Activated naive CD4-positive, alpha-beta T cell treated with anti-CD3 and anti-CD28 coated beads, Interleukin-2, amount 50 U/mL, for 24 hours (primary cell): ENCODE measurements around the gene OST4.

Source experiments
- H3K27ac Mint-ChIP-seq: one replicate; pipeline ENCODE4 v1.8.0; 2021; ENCODE audit warnings: mild to moderate bottlenecking, mixed read lengths
- H3K27me3 Mint-ChIP-seq: one replicate; pipeline ENCODE4 v1.8.0; 2021; ENCODE audit warnings: mixed read lengths
- H3K36me3 Mint-ChIP-seq: one replicate; pipeline ENCODE4 v1.8.0; 2021; ENCODE audit warnings: mixed read lengths
- H3K4me1 Mint-ChIP-seq: one replicate; pipeline ENCODE4 v1.8.0; 2021; ENCODE audit warnings: mixed read lengths
- H3K4me3 Mint-ChIP-seq: one replicate; pipeline ENCODE4 v1.8.0; 2021; ENCODE audit warnings: mild to moderate bottlenecking, mixed read lengths
- H3K9me3 Mint-ChIP-seq: one replicate; pipeline ENCODE4 v1.8.0; 2021; ENCODE audit warnings: mixed read lengths

Gene OST4

DNA sequence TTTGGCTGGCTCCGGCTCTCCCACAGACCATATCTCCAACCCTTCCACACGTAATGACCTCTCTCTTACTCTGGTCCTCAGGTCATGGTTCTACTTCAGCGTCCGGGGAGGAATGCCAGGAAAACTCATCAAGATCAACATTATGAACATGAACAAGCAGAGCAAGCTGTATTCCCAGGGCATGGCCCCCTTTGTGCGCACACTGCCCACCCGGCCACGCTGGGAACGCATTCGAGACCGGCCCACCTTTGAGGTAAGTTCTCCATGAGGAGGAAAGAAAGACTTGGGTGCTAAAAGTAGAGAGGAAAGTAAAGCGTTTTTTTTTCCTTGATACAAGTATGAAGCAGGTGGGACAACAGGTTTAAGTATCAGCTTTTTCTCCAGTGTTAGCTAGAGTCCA is 18.1 kb downstream of the OST4 start:
- Mint-ChIP-seq H3K4me3 (peak overlapping the region; percentile 42), H3K27ac (no peak overlapping the region)

DNA sequence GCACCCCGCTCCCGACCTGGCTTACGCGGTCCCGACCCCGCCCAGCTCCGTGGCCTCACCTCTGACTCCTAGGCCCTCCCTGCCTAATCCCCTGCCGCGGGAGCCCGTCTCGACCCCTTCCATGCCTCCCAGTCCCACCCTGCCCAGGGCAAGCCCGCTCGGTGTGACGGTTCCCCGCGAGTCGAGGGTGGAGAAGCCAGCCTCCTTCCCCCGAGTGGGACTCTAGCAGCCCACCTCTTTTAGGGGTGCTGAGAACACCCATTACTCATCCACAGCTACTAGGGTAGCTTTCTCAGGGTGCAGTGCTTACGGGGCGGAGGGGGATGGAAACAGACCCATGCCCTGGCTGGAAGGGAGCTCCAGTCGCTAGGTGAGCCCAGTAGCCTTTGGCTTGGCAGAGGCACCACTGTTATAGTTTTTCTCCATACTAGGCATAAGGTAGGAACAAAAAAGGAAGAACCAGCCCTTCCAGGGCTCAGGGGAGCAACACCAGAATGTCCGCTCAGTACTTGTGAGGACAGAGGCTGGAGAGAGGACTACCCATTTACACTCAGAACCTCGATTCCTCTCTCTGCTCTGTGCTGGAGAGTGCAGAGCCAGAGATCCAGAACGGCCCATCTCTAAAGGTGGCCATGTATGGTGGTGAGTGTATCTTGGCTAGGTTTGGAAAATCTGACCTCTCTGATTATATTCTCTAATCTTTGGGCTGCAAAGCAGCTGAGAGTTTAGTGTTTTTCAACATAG is 19.4 kb downstream of the OST4 start:
- H3K9me3 Mint-ChIP-seq: peaks cover 4% of the 10 kb centered on the region
- H3K27me3 Mint-ChIP-seq: peaks cover 4% of the 10 kb centered on the region
- H3K27ac Mint-ChIP-seq: peak overlapping the region; percentile 84

More for the DNA sequence above, 18.1 kb downstream of the OST4 start:
- Mint-ChIP-seq H3K4me1 (peaks cover 10% of the 10 kb centered on the region), H3K36me3 (peaks cover 6% of the 10 kb centered on the region), H3K27me3 (peaks cover 4% of the 10 kb centered on the region), H3K9me3 (peaks cover 4% of the 10 kb centered on the region)

DNA sequence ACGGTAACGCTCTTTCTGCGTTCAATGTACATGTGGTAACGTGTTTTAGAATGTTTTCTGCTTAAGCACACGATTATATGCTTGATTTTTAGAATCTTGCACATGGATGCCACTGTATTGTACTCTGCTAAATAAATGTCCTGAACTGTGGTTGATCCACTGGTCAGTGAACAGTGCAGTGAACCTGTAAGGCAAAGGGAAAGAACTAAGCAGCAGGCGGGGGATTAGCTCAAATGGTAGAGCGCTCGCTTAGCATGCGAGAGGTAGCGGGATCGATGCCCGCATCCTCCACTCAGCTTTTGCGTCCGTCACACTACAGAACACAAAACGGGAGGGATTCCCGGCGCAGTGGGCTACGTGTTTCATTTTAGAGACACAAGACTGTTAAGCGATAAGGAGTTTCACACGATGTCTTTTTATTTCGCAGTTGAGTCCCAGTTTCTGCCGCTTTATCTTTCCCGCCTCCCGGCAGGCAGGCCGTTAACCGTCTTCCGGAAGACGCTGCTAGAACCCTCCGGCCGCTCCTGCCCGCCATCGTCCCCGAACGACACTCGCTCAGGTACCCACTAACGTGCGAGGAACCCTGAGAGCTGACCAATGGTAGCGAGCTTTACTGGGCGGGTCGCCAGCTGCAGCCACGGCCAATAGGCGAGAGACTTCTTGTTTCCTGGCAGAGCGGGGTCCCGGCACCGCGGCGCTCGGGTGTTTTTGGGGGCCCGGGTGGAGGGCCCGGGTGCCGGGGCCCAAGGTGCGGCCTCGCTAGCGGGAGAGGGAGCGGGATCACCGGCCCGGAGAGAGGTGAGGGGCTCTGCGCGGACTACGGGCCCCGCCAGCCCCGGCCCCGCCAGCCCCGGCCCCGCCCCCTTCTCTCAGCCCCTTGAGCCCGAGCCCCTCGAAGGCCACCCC is 20.2 kb downstream of the OST4 start, which contains the start of gene AGBL5:
TSS of gene AGBL5 (plus strand) at position 673 of the 906 bp plus-strand sequence. CDS start 1,291 bp downstream, outside the sequence.
- Mint-ChIP-seq H3K9me3 (peaks cover 4% of the 10 kb centered on the region), H3K36me3 (peaks cover 6% of the 10 kb centered on the region), H3K27ac (peak within 1 kb of the TSS; percentile 100), H3K27me3 (peaks cover 4% of the 10 kb centered on the region), H3K4me1 (peaks cover 10% of the 10 kb centered on the region), H3K4me3 (peak within 1 kb of the TSS; percentile 97)

More for the DNA sequence above, 19.4 kb downstream of the OST4 start:
- H3K36me3 Mint-ChIP-seq: peaks cover 6% of the 10 kb centered on the region
- peaks cover 10% of the 10 kb centered on the region for H3K4me1 Mint-ChIP-seq
- peak overlapping the region; percentile 89 for H3K4me3 Mint-ChIP-seq

DNA sequence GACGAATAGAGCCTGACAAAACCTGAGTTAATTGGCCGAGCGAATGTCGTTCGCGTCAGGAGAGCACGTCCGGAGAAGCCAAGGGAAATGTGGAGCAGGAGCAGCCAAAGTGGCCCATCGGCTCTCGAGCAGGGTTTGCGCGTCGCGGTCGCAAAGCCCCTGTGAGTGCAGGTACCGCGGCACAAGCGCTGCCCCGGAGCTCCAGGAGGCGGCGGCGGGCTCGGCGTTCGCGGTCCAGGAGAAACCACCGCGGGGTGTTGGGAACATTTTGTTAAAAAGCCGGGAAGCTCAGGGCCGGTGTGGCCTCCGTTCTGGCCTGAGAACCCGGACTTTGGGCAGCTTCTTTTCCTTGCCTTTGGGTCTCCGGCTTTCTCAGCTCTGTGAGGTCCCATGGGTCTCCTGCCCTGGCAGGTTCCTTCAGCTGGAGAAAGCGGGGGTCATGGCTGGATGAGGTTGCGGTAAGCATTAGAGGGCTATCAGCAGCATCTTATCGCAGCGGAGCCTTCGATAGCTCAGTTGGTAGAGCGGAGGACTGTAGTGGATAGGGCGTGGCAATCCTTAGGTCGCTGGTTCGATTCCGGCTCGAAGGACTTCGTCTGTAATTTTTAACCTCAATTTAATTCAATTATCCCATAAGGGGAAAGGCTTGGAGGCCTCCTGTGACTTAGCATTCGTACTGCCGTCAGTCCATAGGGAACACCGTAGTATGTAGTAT is 21.0 kb downstream of the OST4 start:
- peaks cover 6% of the 10 kb centered on the region for H3K36me3 Mint-ChIP-seq
- peaks cover 4% of the 10 kb centered on the region for H3K9me3 Mint-ChIP-seq
- H3K4me1 Mint-ChIP-seq: peaks cover 10% of the 10 kb centered on the region
- peaks cover 4% of the 10 kb centered on the region for H3K27me3 Mint-ChIP-seq
- peak overlapping the region; percentile 97 for H3K4me3 Mint-ChIP-seq
- peak overlapping the region; percentile 100 for H3K27ac Mint-ChIP-seq

- Mint-ChIP-seq H3K27me3 (peaks cover 4% of the 10 kb centered on the region), H3K27ac (peak overlapping the region; percentile 100), H3K36me3 (peaks cover 3% of the 10 kb centered on the region), H3K4me1 (peaks cover 10% of the 10 kb centered on the region), H3K4me3 (peak overlapping the region; percentile 97), H3K9me3 (peaks cover 4% of the 10 kb centered on the region)
Measured at GRCh38 chr2:27049422-27050280, 21.8 kb downstream of the OST4 start.

GRCh38 chr2:27042985-27043634 is 28.3 kb downstream of the OST4 start:
- Mint-ChIP-seq H3K4me1 (peaks cover 3% of the 10 kb centered on the region), H3K27ac (no peak overlapping the region), H3K4me3 (no peak overlapping the region), H3K36me3 (peaks cover 7% of the 10 kb centered on the region), H3K9me3 (no peaks in the 10 kb centered on the region), H3K27me3 (no peaks in the 10 kb centered on the region)

DNA sequence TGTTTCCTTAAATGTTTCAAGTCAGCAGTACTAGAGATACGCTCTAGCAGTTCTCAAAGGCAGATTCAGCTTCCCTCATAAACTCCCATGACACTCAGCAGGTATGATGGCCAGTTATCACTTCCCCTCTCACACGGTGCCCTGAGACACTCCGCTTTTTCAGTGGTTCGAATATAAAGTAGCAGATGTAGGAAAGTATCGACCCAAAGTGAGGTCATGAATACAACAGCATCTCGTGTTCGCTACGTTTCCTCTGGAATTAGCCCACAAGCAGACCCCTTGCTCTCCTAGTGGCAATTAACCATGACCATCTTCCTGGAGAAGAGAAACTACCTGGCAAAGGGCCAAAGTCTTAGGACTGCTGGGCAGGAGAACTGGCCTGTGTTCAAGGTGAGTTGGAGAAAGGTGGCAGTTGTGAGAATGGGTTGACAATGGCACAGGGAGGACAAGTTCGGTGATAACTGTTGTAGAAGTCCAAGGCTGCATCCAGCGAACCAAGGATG is 29.2 kb downstream of the OST4 start:
- H3K27me3 Mint-ChIP-seq: no peaks in the 10 kb centered on the region
- H3K4me1 Mint-ChIP-seq: peaks cover 3% of the 10 kb centered on the region
- no peaks in the 10 kb centered on the region for H3K9me3 Mint-ChIP-seq
- H3K4me3 Mint-ChIP-seq: no peak overlapping the region
- peaks cover 7% of the 10 kb centered on the region for H3K36me3 Mint-ChIP-seq
- no peak overlapping the region for H3K27ac Mint-ChIP-seq

DNA sequence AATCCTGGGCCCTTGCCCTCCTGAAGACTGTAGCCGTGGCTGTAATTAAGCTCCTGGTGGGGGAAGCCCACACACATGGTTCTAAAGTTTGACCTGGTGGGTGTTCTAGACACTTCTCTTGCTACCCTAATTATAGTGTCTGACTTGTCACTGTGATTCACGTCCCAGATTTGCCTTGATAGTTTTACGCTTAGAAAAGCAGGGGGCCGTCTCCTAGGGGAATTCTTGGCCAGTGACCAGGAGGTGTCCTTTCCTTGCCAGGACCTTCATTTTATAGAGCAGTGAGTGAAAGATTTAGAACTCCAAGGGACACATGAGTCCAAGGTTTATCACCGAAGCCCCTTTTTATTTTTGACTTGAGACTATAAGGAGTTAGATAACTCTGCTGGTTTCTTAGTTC is 29.7 kb downstream of the OST4 start:
- peaks cover 3% of the 10 kb centered on the region for H3K4me1 Mint-ChIP-seq
- H3K36me3 Mint-ChIP-seq: peaks cover 7% of the 10 kb centered on the region
- H3K27ac Mint-ChIP-seq: no peak overlapping the region
- no peaks in the 10 kb centered on the region for H3K9me3 Mint-ChIP-seq
- no peaks in the 10 kb centered on the region for H3K27me3 Mint-ChIP-seq
- no peak overlapping the region for H3K4me3 Mint-ChIP-seq

DNA sequence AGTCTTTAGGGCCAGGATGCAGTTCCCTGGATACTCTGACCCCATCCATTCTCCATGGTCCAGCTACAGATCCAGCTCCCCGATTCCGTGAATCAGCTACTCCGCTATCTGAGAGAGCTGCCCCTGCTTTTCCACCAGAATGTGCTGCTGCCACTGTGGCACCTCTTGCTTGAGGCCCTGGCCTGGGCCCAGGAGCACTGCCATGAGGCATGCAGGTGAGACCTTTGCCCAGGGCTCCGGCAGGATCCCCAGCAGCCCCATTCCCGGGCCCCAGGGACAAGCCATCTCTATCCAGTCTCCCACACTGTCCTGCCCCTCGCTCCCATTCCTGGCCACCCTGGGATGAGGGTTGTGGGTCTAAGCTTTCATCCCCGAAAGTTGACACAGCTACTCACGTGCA is 31.2 kb downstream of the OST4 start:
- H3K9me3 Mint-ChIP-seq: no peaks in the 10 kb centered on the region
- peaks cover 3% of the 10 kb centered on the region for H3K4me1 Mint-ChIP-seq
- H3K36me3 Mint-ChIP-seq: peaks cover 9% of the 10 kb centered on the region
- H3K4me3 Mint-ChIP-seq: no peak overlapping the region
- no peaks in the 10 kb centered on the region for H3K27me3 Mint-ChIP-seq
- no peak overlapping the region for H3K27ac Mint-ChIP-seq

GRCh38 chr2:27039871-27040270 is 31.6 kb downstream of the OST4 start:
- Mint-ChIP-seq H3K4me3 (no peak overlapping the region), H3K9me3 (no peaks in the 10 kb centered on the region), H3K36me3 (peaks cover 9% of the 10 kb centered on the region), H3K27ac (no peak overlapping the region), H3K27me3 (no peaks in the 10 kb centered on the region), H3K4me1 (peaks cover 7% of the 10 kb centered on the region)

DNA sequence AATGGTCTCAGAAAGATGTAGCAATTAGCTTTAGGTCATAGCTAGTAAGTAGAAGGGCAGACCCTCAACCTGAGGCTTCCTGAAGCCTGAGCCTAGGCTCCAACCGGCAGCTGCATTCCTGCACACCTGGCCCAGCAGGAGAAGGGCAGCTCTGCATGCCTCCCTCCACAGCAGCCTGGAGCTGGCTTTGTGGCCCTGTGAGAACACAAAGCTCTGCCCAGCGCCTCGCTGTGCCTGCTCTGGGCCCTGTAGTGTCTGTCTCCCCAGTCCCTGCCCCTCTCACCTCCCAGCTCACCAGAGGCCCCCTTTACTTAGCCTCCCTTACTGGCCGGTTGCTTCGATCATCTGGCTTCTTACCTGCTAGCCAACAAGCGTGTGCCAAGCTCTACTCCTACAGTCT is 32.0 kb downstream of the OST4 start:
- no peak overlapping the region for H3K27ac Mint-ChIP-seq

DNA sequence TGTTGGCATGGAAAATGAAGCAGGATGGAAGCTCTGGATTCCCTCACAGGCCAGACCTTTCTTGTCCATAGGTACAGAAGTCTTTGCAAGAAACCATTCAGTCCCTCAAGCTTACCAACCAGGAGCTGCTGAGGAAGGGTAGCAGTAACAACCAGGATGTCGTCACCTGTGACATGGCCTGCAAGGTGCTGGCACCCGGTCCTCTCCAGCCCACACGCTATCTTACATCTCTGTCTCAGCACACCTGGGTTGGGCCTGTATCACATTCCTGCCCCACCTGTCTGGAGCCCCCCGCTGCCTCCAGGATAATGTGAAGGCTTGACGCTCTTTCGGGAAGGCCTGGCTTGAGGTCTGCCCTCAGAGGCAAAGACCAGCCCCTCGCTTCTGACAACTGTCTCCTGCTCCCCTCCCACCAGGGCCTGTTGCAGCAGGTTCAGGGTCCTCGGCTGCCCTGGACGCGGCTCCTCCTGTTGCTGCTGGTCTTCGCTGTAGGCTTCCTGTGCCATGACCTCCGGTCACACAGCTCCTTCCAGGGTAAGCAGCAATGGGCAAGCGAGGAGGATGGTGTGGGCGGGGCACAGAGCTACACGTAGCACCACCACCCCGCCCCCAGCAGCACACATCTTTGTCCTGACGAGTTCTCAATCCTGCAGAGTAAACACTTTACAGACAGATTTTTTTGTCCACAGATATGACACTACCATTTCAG is 32.7 kb downstream of the OST4 start:
- Mint-ChIP-seq H3K36me3 (peaks cover 13% of the 10 kb centered on the region), H3K27ac (no peak overlapping the region), H3K4me3 (no peak overlapping the region)

More for the DNA sequence above, 32.0 kb downstream of the OST4 start:
- Mint-ChIP-seq H3K36me3 (peaks cover 9% of the 10 kb centered on the region), H3K27me3 (no peaks in the 10 kb centered on the region), H3K4me3 (no peak overlapping the region), H3K4me1 (peaks cover 11% of the 10 kb centered on the region), H3K9me3 (no peaks in the 10 kb centered on the region)

DNA sequence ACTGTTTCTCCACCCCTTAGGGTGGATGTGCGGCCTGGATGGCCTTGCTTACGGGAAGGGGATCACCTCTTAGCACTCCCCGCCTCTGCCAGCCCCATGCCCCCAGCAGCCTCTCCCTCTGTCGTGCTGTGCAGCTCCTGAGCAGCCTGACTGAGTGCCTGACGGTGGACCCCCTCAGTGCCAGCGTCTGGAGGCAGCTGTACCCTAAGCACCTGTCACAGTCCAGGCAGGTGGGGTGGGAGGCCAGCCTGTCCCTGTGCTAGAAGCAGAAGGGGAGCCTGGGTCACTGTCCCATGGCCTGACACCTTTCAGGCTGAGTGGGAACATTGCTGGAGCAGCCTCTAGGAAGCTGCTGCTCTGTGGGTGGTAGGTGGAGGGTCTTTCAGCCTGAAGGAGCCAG is 33.4 kb downstream of the OST4 start:
- Mint-ChIP-seq H3K4me3 (no peak overlapping the region), H3K9me3 (no peaks in the 10 kb centered on the region), H3K27me3 (no peaks in the 10 kb centered on the region), H3K4me1 (peaks cover 23% of the 10 kb centered on the region), H3K27ac (no peak overlapping the region), H3K36me3 (peaks cover 13% of the 10 kb centered on the region)

More for the DNA sequence above, 32.7 kb downstream of the OST4 start:
- Mint-ChIP-seq H3K4me1 (peaks cover 18% of the 10 kb centered on the region), H3K27me3 (no peaks in the 10 kb centered on the region), H3K9me3 (no peaks in the 10 kb centered on the region)
